GM21825 (cell line): ENCODE results near the gene NPPB.

Experiments
- ATAC-seq: cut with Tn5 transposase; IDR thresholded peaks from one replicate; pipeline ENCODE4 v1.9.1; 2021; ENCODE audit warnings: mild to moderate bottlenecking, moderate library complexity; ENCODE audit not compliant: unreplicated experiment

NPPB gene

DNA sequence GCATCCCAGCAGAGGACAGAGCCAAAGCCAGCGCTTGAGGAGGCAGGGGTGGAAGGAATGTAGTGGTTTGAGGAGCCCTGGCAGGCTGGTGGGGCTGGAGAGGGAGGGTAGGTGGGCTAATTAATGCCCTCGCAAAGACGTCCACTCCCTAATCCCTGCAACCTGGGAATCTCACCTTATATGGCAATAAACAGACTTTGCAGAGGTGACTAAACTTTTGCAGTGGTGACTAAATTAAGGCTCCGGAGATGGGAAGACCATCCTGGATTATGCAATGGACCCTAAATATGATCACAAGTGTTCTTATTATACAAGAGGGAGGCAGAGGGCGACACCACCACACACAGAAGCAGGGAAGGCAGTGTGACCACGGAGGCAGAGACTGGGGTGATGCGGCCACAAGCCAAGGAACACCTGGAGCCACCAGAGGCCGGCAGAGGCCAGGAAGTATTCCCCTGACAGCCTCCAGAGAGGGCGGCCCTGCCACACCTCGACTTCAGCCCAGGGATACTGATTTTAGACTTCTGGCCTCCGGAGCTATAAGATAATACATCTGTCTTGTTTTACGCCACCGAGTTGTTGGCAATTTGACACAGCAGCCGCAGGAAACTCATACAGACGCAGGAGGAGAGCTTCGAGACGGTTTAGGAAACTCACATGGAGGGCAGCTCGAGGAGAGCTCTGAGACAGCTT, 23.1 kb upstream of the NPPB start:
- no peak for ATAC-seq

DNA sequence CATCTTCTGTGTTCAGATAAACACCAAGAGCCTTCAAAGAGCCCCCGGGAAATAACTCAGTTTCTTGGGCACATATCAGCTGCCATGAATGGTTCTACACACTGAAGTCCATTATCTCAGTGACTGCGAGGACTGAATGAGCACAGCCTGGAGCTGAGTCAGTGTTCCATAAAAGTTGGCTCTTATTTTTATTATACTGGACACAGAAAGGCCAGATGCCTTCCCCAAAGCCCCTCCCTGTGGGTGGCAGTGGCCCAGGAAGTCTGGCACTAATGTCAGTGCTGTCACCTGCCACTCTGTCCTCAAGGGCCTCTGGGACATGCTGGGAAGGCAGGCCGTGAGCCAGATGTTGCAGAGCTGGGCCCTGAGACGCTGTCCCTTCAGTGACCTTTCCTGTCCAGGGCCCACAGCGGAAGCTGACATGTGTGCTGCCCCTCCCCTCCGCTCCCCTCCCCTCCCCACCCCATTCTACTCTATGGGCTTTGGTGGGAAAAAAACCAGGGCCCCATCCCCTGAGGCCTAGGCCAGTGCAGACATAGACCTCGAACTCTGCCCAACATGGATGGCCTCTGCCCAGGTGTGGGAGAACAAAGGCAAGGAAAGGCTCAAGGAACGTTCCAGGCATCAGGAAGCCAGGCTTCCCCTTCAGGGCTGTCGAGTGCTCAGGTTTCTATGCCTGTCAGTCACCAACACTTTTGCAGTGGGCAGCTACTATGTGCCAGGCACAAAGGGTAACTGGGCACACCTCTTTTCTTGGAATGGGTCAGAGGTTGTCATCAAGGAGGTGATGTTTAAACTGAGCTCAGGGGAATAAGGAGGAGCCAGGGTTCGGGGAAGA, 22.4 kb upstream of the NPPB start:
- no peak for ATAC-seq

DNA sequence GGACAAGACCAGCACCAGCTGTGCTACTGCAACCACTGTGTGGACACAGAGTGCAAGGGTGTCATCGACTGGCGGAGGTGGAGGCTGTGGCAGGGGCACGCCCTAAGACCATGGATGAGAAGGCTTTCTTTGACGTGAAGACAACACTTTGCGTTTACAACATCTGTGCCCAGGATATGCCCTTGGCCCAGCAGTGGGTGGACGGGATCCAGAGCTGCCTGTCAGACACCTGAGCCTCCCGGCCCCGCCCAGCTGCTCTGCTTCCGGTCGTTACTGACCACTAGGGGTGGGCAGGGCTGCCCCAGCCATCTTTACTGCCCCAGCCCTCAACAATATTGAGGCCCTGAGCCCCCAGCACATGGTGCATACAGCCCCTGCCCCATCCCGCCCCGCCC, 21.4 kb upstream of the NPPB start:
- no peak for ATAC-seq

DNA sequence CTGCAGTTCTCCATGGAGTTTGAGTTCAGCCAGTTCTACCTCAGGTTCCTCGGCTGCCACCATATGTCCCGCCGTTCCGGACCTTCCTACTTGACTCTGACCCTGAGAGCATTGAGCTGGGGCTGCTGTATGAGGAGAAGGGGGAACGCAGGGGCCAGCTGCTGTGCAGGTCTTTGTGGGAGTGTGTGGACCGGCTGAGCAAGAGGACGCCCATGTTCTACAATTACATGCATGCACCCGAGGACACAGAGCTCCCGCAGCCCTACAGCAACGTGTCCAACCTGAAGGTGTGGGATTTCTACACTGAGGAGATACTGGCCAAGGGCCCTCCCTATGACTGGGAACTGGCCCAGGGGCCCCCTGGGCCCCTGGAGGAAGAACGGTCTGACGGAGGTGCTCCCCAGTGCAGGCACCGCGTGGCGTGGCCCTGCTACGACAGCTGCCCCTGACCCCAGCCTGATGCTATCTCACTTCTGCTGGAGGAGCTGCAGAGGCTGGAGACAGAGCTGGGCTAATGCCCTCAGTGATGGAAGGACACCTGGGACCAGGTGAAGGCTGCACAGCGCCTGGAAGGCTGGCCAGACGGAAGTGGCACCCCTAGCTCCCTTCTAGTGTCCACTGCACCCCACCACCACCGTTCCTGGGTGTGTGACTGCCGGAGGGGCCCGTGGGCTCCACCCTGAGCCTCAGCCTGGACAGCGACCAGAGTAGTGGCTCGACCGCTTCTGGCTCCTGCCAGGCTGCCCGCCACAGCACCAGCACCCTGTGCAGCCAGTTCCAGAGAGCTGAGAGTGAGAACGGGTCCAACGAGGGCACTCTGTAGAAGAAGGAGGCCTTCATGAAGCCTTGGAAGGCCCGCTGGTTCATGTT, 20.8 kb upstream of the NPPB start:
- no peak for ATAC-seq

DNA sequence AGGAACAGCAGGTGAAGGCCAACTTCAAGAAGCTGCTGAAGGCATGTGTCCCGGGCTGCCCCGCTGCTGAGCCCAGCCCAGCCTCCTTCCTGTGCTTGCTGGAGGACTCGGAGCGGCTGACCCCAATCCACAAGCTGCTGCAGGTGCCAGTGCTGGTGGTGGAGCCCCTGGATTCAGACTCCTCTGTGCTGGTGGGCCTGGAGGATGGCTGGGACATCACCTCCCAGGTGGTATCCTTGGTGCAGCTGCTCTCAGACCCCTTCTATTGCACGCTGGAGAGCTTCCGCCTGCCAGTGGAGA, 20.1 kb upstream of the NPPB start:
- ATAC-seq: no peak

DNA sequence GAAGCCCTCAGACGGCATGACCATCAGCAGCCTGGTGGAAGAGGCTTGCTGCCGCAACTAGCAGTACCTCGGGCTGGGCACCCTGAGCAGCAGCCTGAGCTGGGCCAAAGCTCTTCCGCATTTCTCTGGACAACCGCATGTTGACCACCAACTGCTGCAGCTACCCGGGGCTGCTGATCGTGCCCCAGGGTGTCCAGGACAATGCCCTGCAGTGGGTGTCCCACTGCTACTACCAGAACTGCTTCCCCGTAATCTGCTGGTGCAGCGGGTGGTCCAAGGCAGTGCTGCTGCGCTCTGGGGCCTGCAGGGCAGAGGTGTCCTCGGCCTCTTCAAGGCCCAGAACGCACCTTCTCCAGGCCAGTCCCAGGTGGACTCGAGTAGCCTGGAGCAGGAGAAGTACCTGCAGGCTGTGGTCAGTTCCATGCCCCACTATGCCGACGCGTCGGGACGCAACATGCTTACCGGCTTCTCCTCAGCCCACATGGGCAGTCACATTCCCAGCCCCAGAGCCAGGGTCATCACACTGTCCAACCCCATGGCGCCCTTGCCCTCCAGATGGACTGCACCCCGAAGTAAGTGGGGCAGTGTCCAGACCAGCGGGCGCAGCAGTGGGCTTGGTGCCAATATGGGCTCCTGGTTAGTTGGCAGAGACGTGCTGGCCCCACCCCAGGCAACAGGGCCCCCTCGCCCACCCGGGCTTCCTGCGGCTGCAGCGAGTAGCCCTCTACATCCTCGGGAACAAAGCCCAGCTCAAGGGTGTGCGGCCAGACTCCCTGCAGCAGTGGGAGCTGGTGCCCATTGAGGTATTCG, 19.5 kb upstream of the NPPB start:
- ATAC-seq: no peak

DNA sequence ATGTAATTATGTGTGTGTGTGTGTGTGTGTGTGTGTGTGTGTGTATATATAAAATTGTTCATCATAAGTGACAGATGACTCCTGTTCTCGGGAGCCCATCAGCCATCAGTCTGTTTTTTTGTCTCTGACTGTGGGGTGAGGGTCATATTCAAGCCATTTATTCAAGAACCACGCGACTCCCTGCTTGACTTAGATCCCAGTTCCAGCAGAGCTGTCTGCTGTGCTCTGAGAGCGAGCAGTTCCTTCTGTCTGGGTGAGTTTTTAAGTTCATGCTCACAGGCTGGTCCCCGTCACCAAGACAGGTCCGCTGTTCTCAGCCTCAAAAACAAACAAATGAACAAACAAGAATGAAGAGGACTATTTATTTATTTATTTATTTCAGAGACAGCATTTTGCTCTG, 18.3 kb upstream of the NPPB start:
- ATAC-seq: no peak

DNA sequence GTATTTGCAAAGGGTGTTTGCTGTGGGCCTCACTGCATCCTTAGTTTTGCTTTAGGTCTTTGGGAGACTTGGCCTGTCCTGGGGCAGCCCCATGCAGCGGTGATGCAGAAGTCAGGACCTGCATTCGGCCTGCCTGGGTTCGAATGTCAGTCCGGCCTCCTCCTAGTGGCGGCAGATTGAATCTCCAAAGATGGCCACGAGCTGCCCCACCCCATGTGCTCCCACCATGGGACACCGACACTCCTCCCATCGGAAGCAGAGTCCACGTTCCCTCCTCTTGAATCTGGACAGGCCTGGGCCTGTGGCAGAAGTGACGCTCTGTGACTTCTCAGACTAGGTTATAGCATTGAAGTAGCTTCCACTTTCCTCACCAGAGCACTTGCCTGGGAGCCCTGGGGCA, 16.3 kb upstream of the NPPB start:
- no peak for ATAC-seq

DNA sequence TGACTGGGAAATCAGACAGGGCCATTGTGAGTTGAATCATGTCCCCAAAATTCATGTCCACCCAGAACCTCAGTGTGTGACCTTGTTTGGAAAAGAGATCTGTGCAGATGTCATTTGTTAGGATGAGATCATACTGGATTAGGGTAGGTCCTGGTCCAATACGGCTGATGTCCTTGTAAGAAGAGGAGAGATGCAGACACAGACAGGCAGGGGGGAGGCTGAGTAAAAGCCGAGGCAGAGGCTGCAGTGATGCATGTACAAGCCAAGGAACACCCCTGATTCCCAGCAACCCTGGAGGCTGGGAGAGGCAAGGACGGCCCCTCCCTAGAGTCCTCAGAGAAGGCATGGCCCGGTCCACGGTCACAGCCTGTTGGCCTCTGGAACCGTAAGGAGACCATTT, 15.9 kb upstream of the NPPB start:
- no peak for ATAC-seq

DNA sequence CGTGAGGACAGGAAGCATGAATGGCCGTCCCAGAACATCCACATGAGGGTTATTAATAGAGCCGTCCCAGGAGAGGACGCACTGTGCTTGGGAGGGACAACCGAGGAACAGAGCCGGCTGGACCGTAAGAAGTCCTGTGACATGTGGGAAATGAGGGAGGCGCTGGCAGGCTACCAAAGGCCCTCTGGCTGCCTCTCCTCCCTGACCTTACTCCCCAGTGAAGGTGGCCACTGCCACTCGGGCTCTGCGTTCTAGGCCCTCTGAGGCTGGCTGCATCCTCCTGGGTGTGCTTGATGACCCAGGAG, 15.5 kb upstream of the NPPB start:
- no peak for ATAC-seq

DNA sequence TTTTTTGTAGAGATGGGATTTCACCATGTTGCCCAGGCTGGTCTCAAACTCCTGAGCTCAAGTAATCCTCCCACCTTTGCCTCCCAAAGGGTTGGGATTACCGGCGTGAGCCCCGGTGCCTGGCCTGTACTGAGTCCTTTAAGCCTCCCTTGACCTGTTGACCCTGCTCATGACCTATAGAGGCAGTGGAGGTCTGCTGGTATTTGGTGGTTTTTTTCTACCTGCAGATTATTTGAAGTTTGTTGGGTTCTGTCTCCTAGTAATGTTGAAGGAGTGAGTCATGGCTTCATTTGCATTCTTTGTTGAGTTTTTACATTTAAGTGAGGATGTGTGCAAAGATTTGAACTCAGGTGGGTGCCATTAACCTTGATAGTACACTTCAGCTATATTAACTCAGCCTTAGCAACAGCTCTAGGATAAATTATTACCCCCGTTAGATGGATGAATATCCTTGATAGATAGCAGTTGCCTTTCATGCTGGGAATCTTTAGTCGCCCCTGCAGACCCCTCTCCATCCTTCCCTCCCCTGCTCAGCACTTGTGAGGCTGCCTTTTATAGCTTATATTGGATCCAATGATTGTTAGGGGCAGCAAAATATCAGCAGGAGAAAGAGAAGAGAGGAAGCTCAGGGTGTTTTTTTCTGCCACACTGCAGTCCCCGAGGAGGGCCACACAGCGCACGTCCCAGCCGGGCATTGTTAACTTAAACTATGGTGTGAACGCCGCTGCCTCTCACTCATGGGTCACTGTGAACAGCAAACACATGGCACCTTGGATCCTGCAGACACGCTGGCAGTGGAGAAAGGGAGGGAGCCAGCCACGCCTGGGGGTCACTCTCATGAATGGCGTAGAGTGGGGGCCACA, 14.9 kb upstream of the NPPB start:
- no peak for ATAC-seq

DNA sequence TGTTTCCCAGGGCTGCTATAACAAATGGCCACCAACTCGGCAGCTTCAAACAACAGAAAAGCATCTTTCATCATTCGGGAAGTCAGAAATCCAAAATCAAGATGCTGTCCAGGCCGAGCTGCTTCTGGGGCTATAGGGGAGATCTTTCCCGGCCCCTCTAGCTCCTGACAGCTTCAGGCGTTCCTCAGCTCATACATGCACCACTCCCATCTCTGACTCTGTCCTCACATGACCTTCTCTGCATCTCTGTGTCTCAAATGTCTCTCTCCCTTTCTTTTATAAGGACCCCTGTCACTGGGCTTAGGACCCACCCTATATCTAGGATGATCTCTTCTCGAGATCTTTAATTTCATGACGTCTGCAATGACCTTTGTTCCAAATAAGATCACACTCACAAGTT, 13.8 kb upstream of the NPPB start:
- ATAC-seq: no peak

DNA sequence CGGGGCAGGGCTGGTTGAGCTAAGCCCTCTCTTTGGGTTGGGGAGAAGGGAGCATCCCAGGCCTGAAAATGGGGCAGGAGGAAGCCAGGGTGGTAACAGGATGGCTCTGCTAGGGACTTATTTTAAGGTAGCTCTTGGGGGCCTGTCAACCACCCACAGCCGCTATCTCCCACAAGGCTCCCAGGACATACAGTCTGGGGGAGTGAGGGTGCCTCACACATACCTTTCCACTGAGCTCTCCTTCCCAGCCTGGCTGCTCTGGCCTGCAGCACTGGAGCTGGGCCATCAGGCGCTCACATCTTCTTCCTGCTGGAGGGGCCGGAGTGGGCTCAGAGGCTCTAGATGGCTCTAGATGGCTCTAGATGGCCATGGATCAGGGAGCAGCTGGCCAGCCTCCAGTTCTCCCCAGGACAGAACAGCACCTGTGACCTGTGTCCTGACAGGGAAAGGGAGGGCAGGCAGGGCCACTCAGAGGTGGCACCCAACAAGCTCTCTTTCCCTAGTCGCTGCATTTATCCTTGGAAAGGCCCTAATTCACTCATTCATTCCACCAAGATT, 11.0 kb upstream of the NPPB start:
- ATAC-seq: no peak

DNA sequence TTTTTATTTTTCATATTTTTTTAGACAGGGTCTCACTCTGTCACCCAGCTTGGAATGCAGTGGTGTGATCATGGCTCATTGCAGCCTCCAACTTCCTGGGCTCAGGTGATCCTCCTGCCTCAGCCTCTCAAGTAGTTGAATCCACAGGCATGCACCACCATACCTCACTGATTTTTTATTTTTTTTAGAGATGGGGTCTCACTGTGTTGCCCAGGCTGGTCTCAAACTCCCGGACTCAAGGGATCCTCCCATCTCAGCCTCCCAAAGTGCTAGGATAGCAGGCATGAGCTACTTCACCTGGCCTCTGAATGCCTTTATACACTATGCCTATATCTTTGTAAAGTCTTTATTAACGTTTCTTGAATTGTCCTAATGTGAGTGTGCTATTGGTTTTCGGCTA, 10.4 kb upstream of the NPPB start:
- no peak for ATAC-seq

DNA sequence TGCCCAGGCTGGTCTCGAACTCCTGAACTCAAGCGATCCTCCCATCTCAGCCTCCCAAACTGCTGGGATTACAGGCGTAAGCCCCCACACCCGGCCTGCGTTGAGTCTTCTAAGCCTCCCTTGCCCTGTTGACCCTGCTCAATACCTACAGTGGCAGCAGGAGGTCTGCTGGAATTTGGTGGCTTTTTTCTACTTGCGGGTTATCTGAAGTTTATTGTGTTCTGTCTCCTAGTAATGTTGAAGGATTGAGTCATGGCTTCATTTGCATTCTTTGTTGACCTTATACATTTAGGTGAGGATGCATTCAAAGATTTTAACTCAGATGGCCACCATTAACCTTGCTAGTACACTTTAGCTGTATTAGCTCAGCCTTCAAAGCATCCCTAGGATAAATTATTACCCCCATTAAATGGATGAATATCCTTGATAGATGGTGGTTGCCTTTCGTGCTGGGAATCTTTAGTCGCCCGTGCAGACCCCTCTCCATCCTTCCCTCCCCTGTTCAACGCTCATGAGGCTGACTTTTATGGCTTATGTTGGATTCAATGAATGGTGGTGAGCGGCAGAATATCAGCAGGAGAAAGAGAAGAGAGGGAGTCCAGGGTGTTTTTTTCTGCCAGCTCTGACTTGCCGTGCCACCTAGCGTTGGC, 9.7 kb upstream of the NPPB start:
- ATAC-seq: no peak

DNA sequence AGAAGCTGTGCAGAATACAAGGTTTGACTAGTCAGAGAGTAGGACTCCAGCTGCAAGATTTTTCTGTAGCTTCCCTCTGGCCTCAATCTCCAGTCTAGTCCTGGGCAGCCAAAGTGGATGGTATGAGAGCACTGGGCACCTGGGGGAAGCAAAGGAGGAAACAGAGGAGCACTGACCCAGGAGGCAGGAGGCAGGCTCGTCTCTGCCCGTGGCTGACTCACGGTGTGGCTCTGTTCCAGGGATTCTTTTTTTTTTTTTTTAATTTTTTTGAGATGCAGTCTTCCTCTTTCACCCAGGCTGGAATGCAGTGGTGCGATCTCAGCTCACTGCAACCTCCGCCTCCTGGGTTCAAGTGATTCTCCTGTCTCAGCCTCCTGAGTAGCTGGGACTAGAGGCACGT, 4.1 kb upstream of the NPPB start:
- ATAC-seq: no peak

DNA sequence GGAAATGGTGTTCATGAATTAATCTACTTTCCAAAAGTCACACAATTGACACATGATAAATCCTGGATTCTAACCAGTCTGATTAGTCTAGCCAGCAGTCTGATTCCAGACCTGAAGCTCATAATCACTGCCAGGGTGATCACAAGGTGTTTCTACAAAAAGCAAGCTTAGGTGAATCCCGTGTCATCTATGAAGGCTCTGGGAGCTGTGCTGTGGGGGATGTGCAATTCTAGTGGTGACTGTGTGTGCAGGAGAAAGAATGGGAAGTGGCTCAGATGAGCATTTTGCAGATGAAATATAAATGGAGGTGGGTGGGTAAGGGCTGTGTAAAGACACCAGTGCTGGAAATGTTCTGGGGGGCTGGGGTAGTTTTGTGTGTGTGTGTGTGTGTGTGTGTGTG, 1.8 kb upstream of the NPPB start:
- no peak for ATAC-seq

DNA sequence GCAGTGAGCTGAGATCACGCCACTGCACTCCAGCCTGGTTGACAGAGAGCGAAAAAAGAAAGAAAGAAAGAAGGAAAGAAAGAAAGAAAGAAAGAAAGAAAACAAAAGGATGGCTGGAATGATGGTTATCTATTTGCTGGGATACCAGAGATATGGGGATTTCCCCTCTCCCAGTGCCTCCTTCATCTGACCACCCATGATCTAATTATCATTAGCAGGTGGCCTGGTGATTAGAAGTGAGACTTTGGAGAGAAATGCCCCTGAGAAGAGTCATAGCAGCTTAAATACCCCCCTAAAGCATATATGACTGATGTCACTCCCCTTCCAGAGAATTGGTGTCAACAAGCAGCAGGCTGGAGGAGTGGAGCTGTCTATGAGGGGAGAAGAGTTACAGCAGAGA, 1.3 kb upstream of the NPPB start:
- ATAC-seq: no peak
